Measurements from ENCODE around the gene UBXN1. TPM values are rescaled to one million over a fixed set of nuclear protein-coding genes. Genes with fewer than 3 reads are reported as not detected.

UBXN1 gene
- total RNA-seq, 1 experiment from 2014 or later = 153 TPM

DNA sequence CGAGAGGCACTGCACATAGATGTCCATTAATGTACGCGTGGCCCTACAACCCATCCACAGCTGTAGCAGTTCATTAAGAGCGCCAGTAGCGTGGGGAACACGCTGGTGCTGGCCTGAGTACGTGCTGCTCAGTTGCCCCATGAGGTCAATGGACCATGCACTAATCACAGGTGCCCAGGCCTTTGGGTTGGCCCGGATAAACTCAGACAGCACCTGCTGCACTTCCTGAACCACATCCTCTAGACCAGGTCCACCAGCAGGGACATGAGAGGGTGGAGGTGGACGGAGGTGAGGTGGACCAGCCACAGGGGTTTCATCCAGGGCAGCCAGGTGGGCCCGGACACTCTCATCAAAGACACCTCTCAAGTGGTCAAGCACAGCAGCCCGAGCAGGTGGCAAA, 29.4 kb downstream of the UBXN1 start:
- H3K4me3 Mint-ChIP-seq (ENCODE audit: unreplicated experiment) = no peak overlapping the region
- peaks cover 30% of the 10 kb centered on the region for H3K36me3 Mint-ChIP-seq (ENCODE audit: insufficient read depth, unreplicated experiment)
- CTCF ChIA-PET = interaction anchor here (1.2 kb wide), 1 partner anchor 57 kb away, joined by 6 read pairs; the partner anchor contains the start of gene TUT1
- peaks cover 14% of the 10 kb centered on the region for H3K4me1 Mint-ChIP-seq (ENCODE audit: insufficient read depth, unreplicated experiment)
- DNase-seq (ENCODE audit: unreplicated experiment) = no peak
- no TSS peak for BruUV-seq (replicated peaks)
- H3K9me3 Mint-ChIP-seq (ENCODE audit: unreplicated experiment) = no peaks in the 10 kb centered on the region
- TF ChIP-seq CTCF (IDR thresholded peaks at IDR 0.05; ENCODE audit: unreplicated experiment) = no peak
- H3K27me3 Mint-ChIP-seq (ENCODE audit: insufficient read depth, unreplicated experiment) = no peaks in the 10 kb centered on the region
- no peak overlapping the region for H3K27ac Mint-ChIP-seq (ENCODE audit: low read depth, unreplicated experiment)
- intact Hi-C loops (cut with micrococcal nuclease) = loop anchor here (5.0 kb wide), 1 partner anchor 37 kb away; the partner anchor contains the start of genes EML3 and ROM1
- POLR2A ChIA-PET = interaction anchor here (0.6 to 7.1 kb wide), 9 partner anchors 14 to 78 kb away, joined by 3 to 98 read pairs (median 4); partner anchors contain the start of genes B3GAT3, C11orf98, CSKMT and EEF1G

GRCh38 chr11:62648967-62649364, 29.9 kb downstream of the UBXN1 start:
- BruUV-seq (replicated peaks) = no TSS peak
- DNase-seq (ENCODE audit: unreplicated experiment) = no peak
- Mint-ChIP-seq H3K27me3 (ENCODE audit: insufficient read depth, unreplicated experiment) (no peaks in the 10 kb centered on the region), H3K4me3 (ENCODE audit: unreplicated experiment) (no peak overlapping the region), H3K36me3 (ENCODE audit: insufficient read depth, unreplicated experiment) (peaks cover 35% of the 10 kb centered on the region), H3K4me1 (ENCODE audit: insufficient read depth, unreplicated experiment) (peaks cover 14% of the 10 kb centered on the region), H3K27ac (ENCODE audit: low read depth, unreplicated experiment) (no peak overlapping the region), H3K9me3 (ENCODE audit: unreplicated experiment) (no peaks in the 10 kb centered on the region)
- POLR2A ChIA-PET = interaction anchor here (0.6 to 7.1 kb wide), 6 partner anchors 13 to 78 kb away, joined by 3 to 98 read pairs (median 5); partner anchors contain the start of genes B3GAT3, C11orf98, CSKMT and EEF1G
- CTCF ChIA-PET = interaction anchor here (0.5 to 1.2 kb wide), 4 partner anchors 15 to 588 kb away, joined by 3 to 6 read pairs (median 4); partner anchors contain the start of genes B3GAT3 and TUT1
- intact Hi-C loops (cut with micrococcal nuclease) = loop anchor here (5.0 kb wide), 1 partner anchor 37 kb away; the partner anchor contains the start of genes EML3 and ROM1
- no peak for TF ChIP-seq CTCF (IDR thresholded peaks at IDR 0.05; ENCODE audit: unreplicated experiment)

- POLR2A ChIA-PET = interaction anchor here (0.7 to 7.1 kb wide), 10 partner anchors 18 to 79 kb away, joined by 3 to 98 read pairs (median 4); partner anchors contain the start of genes B3GAT3, C11orf98, CSKMT and EEF1G
- intact Hi-C loops (cut with micrococcal nuclease) = loop anchor here (5.0 kb wide), 1 partner anchor 36 kb away; the partner anchor contains the start of genes EML3 and ROM1
- TF ChIP-seq CTCF (IDR thresholded peaks at IDR 0.05; ENCODE audit: unreplicated experiment) = no peak
- no TSS peak for BruUV-seq (replicated peaks)
- Mint-ChIP-seq H3K4me1 (ENCODE audit: insufficient read depth, unreplicated experiment) (peaks cover 9% of the 10 kb centered on the region), H3K27ac (ENCODE audit: low read depth, unreplicated experiment) (no peak overlapping the region), H3K9me3 (ENCODE audit: unreplicated experiment) (no peaks in the 10 kb centered on the region), H3K36me3 (ENCODE audit: insufficient read depth, unreplicated experiment) (peaks cover 40% of the 10 kb centered on the region), H3K4me3 (ENCODE audit: unreplicated experiment) (no peak overlapping the region), H3K27me3 (ENCODE audit: insufficient read depth, unreplicated experiment) (no peaks in the 10 kb centered on the region)
- no peak for DNase-seq (ENCODE audit: unreplicated experiment)
- CTCF ChIA-PET = interaction anchor here (0.5 to 1.2 kb wide), 6 partner anchors 16 to 587 kb away, joined by 3 to 5 read pairs (median 4); partner anchors contain the start of gene B3GAT3
Measured at GRCh38 chr11:62648185-62648966, 30.5 kb downstream of the UBXN1 start.

DNA sequence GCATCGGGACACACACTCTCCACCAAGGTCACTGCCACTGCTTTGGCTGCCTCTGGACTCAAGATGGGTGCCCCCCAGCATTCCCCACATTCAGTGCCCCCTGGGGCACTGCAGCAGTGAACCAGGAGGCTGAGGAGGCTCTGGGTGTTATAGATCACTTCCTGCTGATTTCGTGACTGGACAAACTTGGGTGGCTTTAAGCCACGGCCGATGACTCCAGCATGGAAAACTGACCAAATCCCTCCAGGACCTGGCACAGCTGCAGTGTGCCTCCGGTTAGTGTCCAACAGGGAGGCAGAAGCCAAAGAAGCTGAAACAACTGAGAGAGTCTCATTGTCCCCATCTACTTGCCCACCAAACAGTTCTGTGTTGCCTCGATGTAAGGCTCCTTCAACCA, 31.3 kb downstream of the UBXN1 start:
- Mint-ChIP-seq H3K27ac (ENCODE audit: low read depth, unreplicated experiment) (no peak overlapping the region), H3K9me3 (ENCODE audit: unreplicated experiment) (no peaks in the 10 kb centered on the region), H3K4me3 (ENCODE audit: unreplicated experiment) (no peak overlapping the region), H3K4me1 (ENCODE audit: insufficient read depth, unreplicated experiment) (peaks cover 6% of the 10 kb centered on the region), H3K27me3 (ENCODE audit: insufficient read depth, unreplicated experiment) (no peaks in the 10 kb centered on the region), H3K36me3 (ENCODE audit: insufficient read depth, unreplicated experiment) (peaks cover 47% of the 10 kb centered on the region)
- BruUV-seq (replicated peaks) = no TSS peak
- ChIA-PET CTCF (interaction anchor here (0.6 to 1.1 kb wide), 3 partner anchors 18 to 566 kb away, joined by 3 to 4 read pairs (median 3); no protein-coding TSS in a partner anchor), POLR2A (interaction anchor here (0.7 to 7.1 kb wide), 6 partner anchors 19 to 64 kb away, joined by 3 to 98 read pairs (median 18); partner anchors contain the start of genes B3GAT3, C11orf98, CSKMT and TUT1)
- no peak for DNase-seq (ENCODE audit: unreplicated experiment)
- TF ChIP-seq CTCF (IDR thresholded peaks at IDR 0.05; ENCODE audit: unreplicated experiment) = no peak
- intact Hi-C loops (cut with micrococcal nuclease) = loop anchor here (5.0 kb wide), 1 partner anchor 35 kb away; the partner anchor contains the start of genes EML3 and ROM1
